Measurements from ENCODE around the gene RPS19. TPM values are rescaled to one million over a fixed set of nuclear protein-coding genes. Genes with fewer than 3 reads are reported as not detected.

Gene RPS19
- total RNA-seq, 1 donor from 2014 or later: 898 TPM

GRCh38 chr19:41915021-41915775 lies 55.1 kb downstream of the RPS19 start:
- no peak for DNase-seq

GRCh38 chr19:41915776-41916414 lies 55.8 kb downstream of the RPS19 start:
- no peak for DNase-seq

- DNase-seq: no peak
These were observed 57.6 kb downstream of the RPS19 start for GRCh38 chr19:41917676-41918075.

- no peak for DNase-seq
These were observed 58.0 kb downstream of the RPS19 start for GRCh38 chr19:41918095-41918494.

GRCh38 chr19:41918653-41919244 lies 58.7 kb downstream of the RPS19 start:
- DNase-seq: no peak

- no peak for DNase-seq
These were observed 60.1 kb downstream of the RPS19 start for GRCh38 chr19:41919948-41920712.

- no peak for DNase-seq
These were observed 61.0 kb downstream of the RPS19 start for GRCh38 chr19:41920882-41921576.

- DNase-seq: no peak
These were observed 61.8 kb downstream of the RPS19 start for GRCh38 chr19:41921577-41922576.

Small RNAs within 50 kb of the gene (small RNA-seq; reads per million reads assigned to genes)
- gene MIR6797 (ENCODE audit: low replicate concordance): not detected

Other genes starting within 250 kb of the RPS19 start
- gene CEACAM4, start 233.2 kb upstream of the RPS19 start, total RNA-seq: not detected
- 10.8 TPM for gene CEACAM7, start 172.0 kb upstream of the RPS19 start, total RNA-seq
- gene CEACAM5, start 151.6 kb upstream of the RPS19 start, total RNA-seq: 5.4 TPM
- gene CEACAM6, start 104.7 kb upstream of the RPS19 start, total RNA-seq: 6.7 TPM
- not detected for gene CEACAM3, start 63.7 kb upstream of the RPS19 start, total RNA-seq
- not detected for gene LYPD4, start 15.6 kb upstream of the RPS19 start, total RNA-seq
- not detected for gene DMRTC2, start 15.2 kb upstream of the RPS19 start, total RNA-seq
- 3.5 TPM for gene CD79A, start 17.0 kb downstream of the RPS19 start, total RNA-seq
- gene ARHGEF1, start 22.9 kb downstream of the RPS19 start, total RNA-seq: 30.7 TPM
- gene ERFL, start 68.2 kb downstream of the RPS19 start, total RNA-seq: not detected
- gene RABAC1, start 99.1 kb downstream of the RPS19 start, total RNA-seq: 74.6 TPM
- gene ATP1A3, start 134.0 kb downstream of the RPS19 start, total RNA-seq: 2.4 TPM
- 3.2 TPM for gene GRIK5, start 210.0 kb downstream of the RPS19 start, total RNA-seq
- 14.5 TPM for gene ZNF574, start 215.9 kb downstream of the RPS19 start, total RNA-seq

Data from tongue (tissue), 3 donors.